Neural cell (in vitro differentiated cells): ENCODE data around the gene DNAI1. TPM values are rescaled to one million over a fixed set of nuclear protein-coding genes. Genes with fewer than 3 reads are reported as not detected.

Source experiments
- H2AFZ ChIP-seq: fragments of 200-600, 300-800 bp; sonication (generic), shearing (Covaris generic); 2 replicates; pipeline ENCODE4 v1.6.0; 2014; ENCODE audit warnings: low read depth, mild to moderate bottlenecking, antibody characterized with exemption, low read length, moderate library complexity
- H3F3A ChIP-seq: fragments of 200-600 bp; shearing (Covaris generic); 2 replicates; pipeline ENCODE4 v1.6.1; 2016; ENCODE audit warnings: mild to moderate bottlenecking, moderate library complexity, mixed read lengths, antibody characterized with exemption, low read length; ENCODE audit not compliant: insufficient read depth, poor library complexity, severe bottlenecking
- H3K27ac ChIP-seq: fragments of 200-600, 300-800 bp; sonication (generic), shearing (Covaris generic); 2 replicates; pipeline ENCODE4 v1.5.1; 2014; ENCODE audit warnings: mild to moderate bottlenecking, low read length, moderate library complexity
- H3K27me3 ChIP-seq: fragments of 300-800, 200-600 bp; sonication (generic), shearing (Covaris generic); 2 replicates; pipeline ENCODE4 v1.6.0; 2014; ENCODE audit warnings: mild to moderate bottlenecking, low read depth, low read length, moderate library complexity; ENCODE audit not compliant: insufficient read depth
- H3K36me3 ChIP-seq: fragments of 300-800, 200-600 bp; sonication (generic), shearing (Covaris generic); 2 replicates; pipeline ENCODE4 v1.5.1; 2014; ENCODE audit warnings: mild to moderate bottlenecking, antibody characterized with exemption, low read length, moderate library complexity; ENCODE audit not compliant: insufficient read depth
- H3K4me2 ChIP-seq: fragments of 300-800, 200-600 bp; sonication (generic), shearing (Covaris generic); 2 replicates; pipeline ENCODE4 v1.6.0; 2014; ENCODE audit warnings: mild to moderate bottlenecking, low read length
- H3K4me3 ChIP-seq: fragments of 300-800, 200-600 bp; sonication (generic), shearing (Covaris generic); 2 replicates; pipeline ENCODE4 v1.5.1; 2014; ENCODE audit warnings: mild to moderate bottlenecking, low read length, moderate library complexity
- H3K79me2 ChIP-seq: fragments of 200-600 bp; shearing (Covaris generic); replicated peaks from 2 replicates; pipeline ENCODE4 v1.6.0; 2014; ENCODE audit warnings: mild to moderate bottlenecking, low read length, moderate library complexity; ENCODE audit not compliant: insufficient read depth
- H3K9ac ChIP-seq: fragments of 300-800, 200-600 bp; sonication (generic), shearing (Covaris generic); 2 replicates; pipeline ENCODE4 v1.6.1; 2016; ENCODE audit warnings: mild to moderate bottlenecking, low read length, mixed read lengths
- H3K9me2 ChIP-seq: fragments of 200-600 bp; shearing (Covaris generic); 2 replicates; pipeline ENCODE4 v1.6.1; 2016; ENCODE audit warnings: mild to moderate bottlenecking, low read length, mixed read lengths; ENCODE audit not compliant: insufficient read depth
- H3K9me3 ChIP-seq: fragments of 200-600, 300-800 bp; sonication (generic), shearing (Covaris generic); 2 replicates; pipeline ENCODE4 v1.6.1; 2016; ENCODE audit warnings: mild to moderate bottlenecking, mixed run types, low read length, moderate library complexity, mixed read lengths
- H4K20me1 ChIP-seq: fragments of 200-600 bp; shearing (Covaris generic); 2 replicates; pipeline ENCODE4 v1.6.1; 2016; ENCODE audit warnings: mild to moderate bottlenecking, mixed run types; ENCODE audit not compliant: insufficient read depth
- EP300 ChIP-seq: fragments of 450-650 bp; conservative IDR thresholded peaks from 2 replicates; pipeline ENCODE4 v1.6.1; 2014; ENCODE audit warnings: antibody characterized with exemption, mild to moderate bottlenecking, moderate library complexity; ENCODE audit not compliant: poor library complexity, severe bottlenecking
- EZH2 ChIP-seq: fragments of 200-600, 300-800 bp; shearing (Covaris generic), sonication (generic); IDR thresholded peaks from 2 replicates; pipeline ENCODE4 v1.6.1; 2014; ENCODE audit warnings: antibody characterized with exemption, low read length, borderline replicate concordance, mild to moderate bottlenecking; ENCODE audit not compliant: insufficient read depth, poor library complexity, severe bottlenecking
- MXI1 ChIP-seq: fragments of 450-650 bp; conservative IDR thresholded peaks from 2 replicates; pipeline ENCODE4 v1.6.1; 2014; ENCODE audit warnings: antibody characterized with exemption, mild to moderate bottlenecking; ENCODE audit not compliant: poor library complexity, severe bottlenecking
- POLR2AphosphoS5 ChIP-seq: IDR thresholded peaks from 2 replicates; pipeline ENCODE4 v1.6.1; 2012
- RAD21 ChIP-seq: fragments of 450-650 bp; conservative IDR thresholded peaks from 2 replicates; pipeline ENCODE4 v1.6.1; 2014; ENCODE audit warnings: antibody characterized with exemption, mild to moderate bottlenecking, moderate library complexity
- REST ChIP-seq: IDR thresholded peaks from 2 replicates; pipeline ENCODE4 v1.6.1; 2012; ENCODE audit warnings: borderline replicate concordance
- SMC3 ChIP-seq: fragments of 450-650 bp; conservative IDR thresholded peaks from 2 replicates; pipeline ENCODE4 v1.6.1; 2014; ENCODE audit warnings: antibody characterized with exemption, mild to moderate bottlenecking, moderate library complexity; ENCODE audit not compliant: poor library complexity
- TAF1 ChIP-seq: IDR thresholded peaks from 2 replicates; pipeline ENCODE4 v1.6.1; 2012; ENCODE audit warnings: low read depth
- polyA plus RNA-seq: library from polyadenylated mRNA; depleted of rRNA; stranded (reverse); fragments of >200 nt; gene quantifications from 2 replicates; pipeline ENCODE4 v1.2.3, GENCODE V29; 2014
- TF ChIP-seq, protein P1 (sequence below): fragments of 450-650 bp; IDR thresholded peaks from 2 replicates; pipeline ENCODE4 v1.5.1; 2014; ENCODE audit warnings: antibody characterized with exemption, mild to moderate bottlenecking, moderate library complexity; ENCODE audit not compliant: poor library complexity, severe bottlenecking

The DNAI1 gene
- polyA plus RNA-seq, 1 donor from 2014 or later, result 0.99 TPM

GRCh38 chr9:34454571-34455065 is 4.0 kb upstream of the DNAI1 start:
- Histone ChIP-seq H3K9me2 (no peaks in the 10 kb centered on the region), H3K79me2 (peaks cover 60% of the 10 kb centered on the region), H3K9me3 (no peaks in the 10 kb centered on the region), H3F3A (no peaks in the 10 kb centered on the region), H3K4me2 (no peak overlapping the region), H2AFZ (no peak overlapping the region), H4K20me1 (no peaks in the 10 kb centered on the region), H3K27me3 (no peaks in the 10 kb centered on the region), H3K4me3 (no peak overlapping the region), H3K9ac (no peak overlapping the region), H3K36me3 (no peaks in the 10 kb centered on the region), H3K27ac (no peak overlapping the region)
- TF ChIP-seq RAD21 (no peak), EP300 (no peak), MXI1 (no peak), SMC3 (no peak), REST (no peak), POLR2AphosphoS5 (no peak), EZH2 (no peak), TAF1 (no peak)
- TF ChIP-seq, protein P1, sequence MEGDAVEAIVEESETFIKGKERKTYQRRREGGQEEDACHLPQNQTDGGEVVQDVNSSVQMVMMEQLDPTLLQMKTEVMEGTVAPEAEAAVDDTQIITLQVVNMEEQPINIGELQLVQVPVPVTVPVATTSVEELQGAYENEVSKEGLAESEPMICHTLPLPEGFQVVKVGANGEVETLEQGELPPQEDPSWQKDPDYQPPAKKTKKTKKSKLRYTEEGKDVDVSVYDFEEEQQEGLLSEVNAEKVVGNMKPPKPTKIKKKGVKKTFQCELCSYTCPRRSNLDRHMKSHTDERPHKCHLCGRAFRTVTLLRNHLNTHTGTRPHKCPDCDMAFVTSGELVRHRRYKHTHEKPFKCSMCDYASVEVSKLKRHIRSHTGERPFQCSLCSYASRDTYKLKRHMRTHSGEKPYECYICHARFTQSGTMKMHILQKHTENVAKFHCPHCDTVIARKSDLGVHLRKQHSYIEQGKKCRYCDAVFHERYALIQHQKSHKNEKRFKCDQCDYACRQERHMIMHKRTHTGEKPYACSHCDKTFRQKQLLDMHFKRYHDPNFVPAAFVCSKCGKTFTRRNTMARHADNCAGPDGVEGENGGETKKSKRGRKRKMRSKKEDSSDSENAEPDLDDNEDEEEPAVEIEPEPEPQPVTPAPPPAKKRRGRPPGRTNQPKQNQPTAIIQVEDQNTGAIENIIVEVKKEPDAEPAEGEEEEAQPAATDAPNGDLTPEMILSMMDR, result no peak

- Histone ChIP-seq H4K20me1 (no peaks in the 10 kb centered on the region), H2AFZ (no peak overlapping the region), H3K27me3 (no peaks in the 10 kb centered on the region), H3K4me2 (peak overlapping the region; percentile 97), H3K9me2 (no peaks in the 10 kb centered on the region), H3K27ac (peak overlapping the region; percentile 93), H3K9me3 (no peaks in the 10 kb centered on the region), H3K36me3 (no peaks in the 10 kb centered on the region), H3K79me2 (peaks cover 51% of the 10 kb centered on the region), H3K4me3 (peak overlapping the region; percentile 92), H3K9ac (peak overlapping the region; percentile 96), H3F3A (no peaks in the 10 kb centered on the region)
- TF ChIP-seq SMC3, result no peak
- TF ChIP-seq, protein P1, result no peak
- TF ChIP-seq EZH2, result no peak
- no peak for TF ChIP-seq POLR2AphosphoS5
- TF ChIP-seq REST, result no peak
- no peak for TF ChIP-seq EP300
- TF ChIP-seq RAD21, result no peak
Measured at GRCh38 chr9:34456151-34456550, 2.5 kb upstream of the DNAI1 start.
